ENCODE data around the gene CABP4.
"Not testable (repeated sequence)": the region's sequence is repeated elsewhere in the genome, so short reads cannot be mapped to it uniquely, and the experiment has no call there.

The CABP4 gene

GRCh38 chr11:67469508-67469811 lies 14.3 kb downstream of the CABP4 start:
- peak overlapping the region; percentile 82 for H3K4me3 ChIP-seq (ENCODE audit: low read depth, low read length)
- TF ChIP-seq CTCF (IDR thresholded peaks at IDR 0.05; ENCODE audit: low read depth, low read length, missing control alignments) = no peak
- in situ Hi-C loops (cut with HindIII; ENCODE audit: low sequenced_read_pairs) = no loop called here
- DNase-seq (ENCODE audit: low read depth) = no peak

GRCh38 chr11:67470337-67471002 lies 15.3 kb downstream of the CABP4 start:
- no peak for TF ChIP-seq CTCF (IDR thresholded peaks at IDR 0.05; ENCODE audit: low read depth, low read length, missing control alignments)
- in situ Hi-C loops (cut with HindIII; ENCODE audit: low sequenced_read_pairs) = no loop called here

GRCh38 chr11:67472882-67473281 lies 17.7 kb downstream of the CABP4 start:
- no peak overlapping the region for H3K4me3 ChIP-seq (ENCODE audit: low read depth, low read length)
- no peak for TF ChIP-seq CTCF (IDR thresholded peaks at IDR 0.05; ENCODE audit: low read depth, low read length, missing control alignments)
- no peak for DNase-seq (ENCODE audit: low read depth)
- in situ Hi-C loops (cut with HindIII; ENCODE audit: low sequenced_read_pairs) = no loop called here

More at GRCh38 chr11:67470337-67471002, 15.3 kb downstream of the CABP4 start:
- no peak for DNase-seq (ENCODE audit: low read depth)
- H3K4me3 ChIP-seq (ENCODE audit: low read depth, low read length) = no peak overlapping the region

GRCh38 chr11:67476692-67477091 lies 21.5 kb downstream of the CABP4 start:
- in situ Hi-C loops (cut with HindIII; ENCODE audit: low sequenced_read_pairs); H3K4me3 ChIP-seq (ENCODE audit: low read depth, low read length); DNase-seq (ENCODE audit: low read depth): not testable (repeated sequence)

- DNase-seq (ENCODE audit: low read depth); in situ Hi-C loops (cut with HindIII; ENCODE audit: low sequenced_read_pairs): not testable (repeated sequence)
Measured at GRCh38 chr11:67477344-67478050, 22.3 kb downstream of the CABP4 start.

GRCh38 chr11:67482275-67482826 lies 27.2 kb downstream of the CABP4 start:
- in situ Hi-C loops (cut with HindIII; ENCODE audit: low sequenced_read_pairs) = no loop called here
- no peak for TF ChIP-seq CTCF (IDR thresholded peaks at IDR 0.05; ENCODE audit: low read depth, low read length, missing control alignments)
- no peak for DNase-seq (ENCODE audit: low read depth)
- peak overlapping the region; percentile 49 for H3K4me3 ChIP-seq (ENCODE audit: low read depth, low read length)

More at GRCh38 chr11:67477344-67478050, 22.3 kb downstream of the CABP4 start:
- H3K4me3 ChIP-seq (ENCODE audit: low read depth, low read length) = not testable (repeated sequence)

- peak; percentile 11 for TF ChIP-seq CTCF (IDR thresholded peaks at IDR 0.05; ENCODE audit: low read depth, low read length, missing control alignments)
- peak within 1 kb of the TSS; percentile 49 for H3K4me3 ChIP-seq (ENCODE audit: low read depth, low read length)
- peak; percentile 96 for DNase-seq (ENCODE audit: low read depth)
- in situ Hi-C loops (cut with HindIII; ENCODE audit: low sequenced_read_pairs) = no loop called here
Measured at GRCh38 chr11:67482827-67483798, 28.0 kb downstream of the CABP4 start, which contains the start of gene AIP. Gene AIP, plus strand, starts transcription at chr11:67483026. Its CDS starts 133 bp downstream, at chr11:67483159.

Measured in astrocyte of the cerebellum (primary cell).